ENCODE results near the gene ADARB1.

DNA sequence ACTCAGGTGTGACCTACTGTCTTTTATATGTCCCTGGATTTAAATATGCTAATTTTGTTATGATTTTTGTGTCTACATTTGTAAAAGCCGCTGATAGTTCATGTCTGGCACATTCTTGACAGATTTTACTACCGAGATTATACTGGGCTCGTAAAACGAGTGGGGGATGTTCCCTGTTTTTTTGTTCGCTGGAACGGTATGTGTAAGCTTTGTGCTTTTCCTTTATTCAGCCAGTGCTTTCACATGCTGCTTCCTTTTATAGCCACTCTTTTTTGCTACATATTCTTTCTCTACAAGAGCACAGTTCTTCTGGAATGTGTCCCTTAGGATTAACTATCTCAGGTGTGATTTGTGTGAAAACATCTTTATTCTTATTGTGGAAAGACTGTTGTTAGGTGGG lies 46.6 kb downstream of the ADARB1 start:
- TF ChIP-seq, protein P1, sequence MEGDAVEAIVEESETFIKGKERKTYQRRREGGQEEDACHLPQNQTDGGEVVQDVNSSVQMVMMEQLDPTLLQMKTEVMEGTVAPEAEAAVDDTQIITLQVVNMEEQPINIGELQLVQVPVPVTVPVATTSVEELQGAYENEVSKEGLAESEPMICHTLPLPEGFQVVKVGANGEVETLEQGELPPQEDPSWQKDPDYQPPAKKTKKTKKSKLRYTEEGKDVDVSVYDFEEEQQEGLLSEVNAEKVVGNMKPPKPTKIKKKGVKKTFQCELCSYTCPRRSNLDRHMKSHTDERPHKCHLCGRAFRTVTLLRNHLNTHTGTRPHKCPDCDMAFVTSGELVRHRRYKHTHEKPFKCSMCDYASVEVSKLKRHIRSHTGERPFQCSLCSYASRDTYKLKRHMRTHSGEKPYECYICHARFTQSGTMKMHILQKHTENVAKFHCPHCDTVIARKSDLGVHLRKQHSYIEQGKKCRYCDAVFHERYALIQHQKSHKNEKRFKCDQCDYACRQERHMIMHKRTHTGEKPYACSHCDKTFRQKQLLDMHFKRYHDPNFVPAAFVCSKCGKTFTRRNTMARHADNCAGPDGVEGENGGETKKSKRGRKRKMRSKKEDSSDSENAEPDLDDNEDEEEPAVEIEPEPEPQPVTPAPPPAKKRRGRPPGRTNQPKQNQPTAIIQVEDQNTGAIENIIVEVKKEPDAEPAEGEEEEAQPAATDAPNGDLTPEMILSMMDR (conservative IDR thresholded peaks at IDR 0.05): no peak
- TF ChIP-seq EZH2 (IDR thresholded peaks at IDR 0.05; ENCODE audit: low read depth): no peak
